Forelimb muscle (tissue), 1 donor: ENCODE measurements around the gene COX20. TPM values are rescaled to one million over a fixed set of nuclear protein-coding genes. Genes with fewer than 3 reads are reported as not detected.
"Not testable (repeated sequence)": the region's sequence is repeated elsewhere in the genome, so short reads cannot be mapped to it uniquely, and the experiment has no call there.

ENCODE experiments used
- DNase-seq: peaks from one replicate; pipeline ENCODE4 v3.0.0-alpha.2; 2013; ENCODE audit warnings: low read depth
- polyA plus RNA-seq: library from polyadenylated mRNA; unstranded; fragments of 120-200 nt; gene quantifications from one replicate; pipeline ENCODE4 v1.2.1, GENCODE V29; 2013; ENCODE audit not compliant: insufficient read length

The COX20 gene
- polyA plus RNA-seq, 1 donor: 44.8 TPM

GRCh38 chr1:244822878-244823277 lies 12.6 kb upstream of the COX20 start:
- DNase-seq: no peak

GRCh38 chr1:244826712-244827111 lies 8.7 kb upstream of the COX20 start:
- DNase-seq: no peak

GRCh38 chr1:244830639-244831038 lies 4.8 kb upstream of the COX20 start:
- no peak for DNase-seq

GRCh38 chr1:244833260-244833659 lies 2.2 kb upstream of the COX20 start:
- DNase-seq: not testable (repeated sequence)

- DNase-seq: peak; percentile 62
These were observed 1.5 kb upstream of the COX20 start for GRCh38 chr1:244833734-244834542.

- peak; percentile 85 for DNase-seq
These were observed 749 bp upstream of the COX20 start for GRCh38 chr1:244834543-244835275.

- DNase-seq: no peak
These were observed 670 bp downstream of the COX20 start for GRCh38 chr1:244836135-244836521.

GRCh38 chr1:244836584-244836983 lies 1.1 kb downstream of the COX20 start:
- no peak for DNase-seq

GRCh38 chr1:244837597-244838258 lies 2.3 kb downstream of the COX20 start:
- DNase-seq: no peak

- no peak for DNase-seq
These were observed 4.2 kb downstream of the COX20 start for GRCh38 chr1:244839656-244840055.

- no peak for DNase-seq
These were observed 4.8 kb downstream of the COX20 start for GRCh38 chr1:244840219-244840794.

- DNase-seq: no peak
These were observed 5.9 kb downstream of the COX20 start for GRCh38 chr1:244841273-244841927.

GRCh38 chr1:244843148-244843978 lies 7.9 kb downstream of the COX20 start:
- no peak for DNase-seq

- no peak for DNase-seq
These were observed 9.0 kb downstream of the COX20 start for GRCh38 chr1:244844155-244845121.

GRCh38 chr1:244846653-244847052 lies 11.2 kb downstream of the COX20 start:
- no peak for DNase-seq

- no peak for DNase-seq
These were observed 13.9 kb downstream of the COX20 start for GRCh38 chr1:244849189-244849866.

GRCh38 chr1:244850099-244850852 lies 14.8 kb downstream of the COX20 start:
- no peak for DNase-seq

- DNase-seq: no peak
These were observed 15.4 kb downstream of the COX20 start for GRCh38 chr1:244850896-244851295.
